Activated T-helper 1 cell treated with Interleukin-2 at 50 U/mL for 16 hours (primary cell): ENCODE results near the gene PTPRG.
A peak's percentile ranks its signal among the peaks of the same experiment; 100 is the strongest.

Experiments used
- DNase-seq: peaks from one replicate; pipeline ENCODE4 v3.0.0-alpha.2; 2020; ENCODE audit warnings: low read depth

The PTPRG gene

GRCh38 chr3:62159056-62159708 lies 597.8 kb downstream of the PTPRG start:
- no peak for DNase-seq

DNA sequence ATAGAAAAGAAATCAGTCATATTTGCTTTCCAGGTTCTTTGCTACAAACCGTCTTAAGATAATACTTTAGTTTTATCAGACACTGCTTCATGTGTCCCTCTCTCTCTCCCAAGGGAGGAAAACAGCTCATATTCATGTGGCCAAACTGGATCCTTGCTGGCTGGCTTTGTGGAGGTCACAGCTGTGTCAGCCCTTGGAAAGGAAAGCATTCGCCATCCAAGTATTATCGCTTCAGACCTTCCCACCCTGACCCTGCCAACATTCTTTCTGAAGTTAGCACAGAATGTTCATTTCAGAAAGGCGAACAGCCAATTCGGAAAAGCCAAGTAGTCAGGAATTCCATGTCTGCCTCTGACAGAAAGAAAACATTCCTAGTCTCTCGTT lies 598.3 kb downstream of the PTPRG start:
- DNase-seq: no peak

GRCh38 chr3:62161371-62161770 lies 600.0 kb downstream of the PTPRG start:
- DNase-seq: no peak

GRCh38 chr3:62164196-62164595 lies 602.8 kb downstream of the PTPRG start:
- DNase-seq: no peak

DNA sequence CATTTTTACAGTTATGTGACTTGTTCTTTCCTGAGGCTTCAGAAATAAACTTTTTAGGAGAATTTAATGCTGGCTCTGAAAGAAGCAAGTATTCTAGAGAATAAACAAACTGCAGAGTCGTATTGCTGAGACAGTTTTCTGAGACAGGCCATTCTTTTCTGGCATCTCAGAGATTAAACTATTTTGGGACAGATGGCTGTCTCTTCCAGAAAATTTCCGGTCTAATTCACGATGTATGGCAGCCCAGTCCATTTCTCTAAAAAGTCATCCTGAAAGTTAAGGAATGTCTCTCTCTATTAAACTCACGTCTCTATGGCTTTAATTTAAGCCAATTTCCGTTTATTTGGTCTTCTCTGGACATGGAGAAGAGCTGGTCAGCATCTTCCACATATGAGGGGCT lies 603.4 kb downstream of the PTPRG start:
- DNase-seq: no peak

GRCh38 chr3:62167566-62168262 lies 606.3 kb downstream of the PTPRG start:
- no peak for DNase-seq

DNA sequence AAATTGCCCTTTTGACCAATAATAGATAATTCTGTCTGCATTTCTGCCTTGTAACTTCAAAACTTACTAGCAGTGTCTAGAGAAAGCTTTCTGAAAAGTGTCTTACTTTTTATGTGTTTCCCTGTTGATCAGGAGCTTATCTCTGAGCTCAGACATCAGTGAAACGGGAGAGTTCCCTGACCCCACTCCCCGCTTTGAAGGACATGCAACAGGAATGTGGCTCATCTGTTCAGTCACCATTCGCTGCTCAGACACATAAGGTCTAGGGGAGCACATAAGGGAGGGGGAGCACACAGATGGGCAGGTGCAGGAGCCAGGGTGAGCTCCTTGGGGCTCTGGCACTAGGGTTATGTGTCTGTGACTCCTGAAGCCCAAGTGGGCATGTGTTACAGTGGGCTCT lies 607.0 kb downstream of the PTPRG start:
- DNase-seq: no peak

GRCh38 chr3:62169906-62170660 lies 608.7 kb downstream of the PTPRG start:
- DNase-seq: no peak

GRCh38 chr3:62171789-62172188 lies 610.4 kb downstream of the PTPRG start:
- DNase-seq: no peak

DNA sequence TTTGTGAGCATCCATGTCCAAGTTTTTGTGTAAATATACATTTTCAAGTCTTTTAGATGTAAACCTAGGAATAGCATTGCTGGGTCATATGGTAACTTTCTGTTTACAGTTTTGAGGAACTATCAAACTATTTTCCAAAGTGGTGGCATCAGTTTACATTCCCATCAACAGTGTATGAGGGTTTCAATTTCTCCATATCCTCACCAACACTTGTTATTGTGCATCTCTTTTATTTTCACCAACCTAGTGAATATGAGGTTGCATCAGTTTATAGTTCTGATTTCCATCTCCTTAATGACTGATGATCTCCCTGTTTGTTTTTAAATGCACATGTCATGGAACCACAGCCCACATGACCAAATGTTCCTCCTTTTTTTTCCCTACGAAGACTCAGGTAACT lies 610.8 kb downstream of the PTPRG start:
- DNase-seq: no peak

DNA sequence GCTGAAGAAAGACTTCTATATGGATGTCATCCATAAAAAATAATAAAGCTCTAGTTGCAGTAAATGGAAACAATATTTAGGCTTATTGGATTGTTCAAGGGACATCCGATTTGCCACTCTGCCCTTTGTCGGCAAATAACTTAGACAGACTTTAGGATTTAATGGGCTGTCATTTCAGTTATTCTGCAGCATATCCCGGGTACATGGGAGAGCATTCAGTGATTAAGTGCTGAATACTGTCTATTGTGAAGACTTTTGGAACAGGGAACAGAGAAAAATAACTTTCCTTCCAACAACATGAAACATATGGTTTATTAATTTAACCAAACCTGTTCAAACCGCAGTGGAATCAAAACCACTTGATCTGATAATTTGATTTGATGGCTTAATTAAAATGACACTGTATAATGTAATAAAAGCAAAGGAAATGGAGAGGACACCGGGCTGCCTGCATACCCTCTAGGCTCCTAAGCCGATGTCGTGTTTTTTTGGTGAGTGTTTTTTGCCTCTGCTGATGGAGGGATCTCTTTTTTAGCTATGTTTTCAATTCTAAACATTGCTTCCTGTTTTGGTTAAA lies 612.7 kb downstream of the PTPRG start:
- no peak for DNase-seq

DNA sequence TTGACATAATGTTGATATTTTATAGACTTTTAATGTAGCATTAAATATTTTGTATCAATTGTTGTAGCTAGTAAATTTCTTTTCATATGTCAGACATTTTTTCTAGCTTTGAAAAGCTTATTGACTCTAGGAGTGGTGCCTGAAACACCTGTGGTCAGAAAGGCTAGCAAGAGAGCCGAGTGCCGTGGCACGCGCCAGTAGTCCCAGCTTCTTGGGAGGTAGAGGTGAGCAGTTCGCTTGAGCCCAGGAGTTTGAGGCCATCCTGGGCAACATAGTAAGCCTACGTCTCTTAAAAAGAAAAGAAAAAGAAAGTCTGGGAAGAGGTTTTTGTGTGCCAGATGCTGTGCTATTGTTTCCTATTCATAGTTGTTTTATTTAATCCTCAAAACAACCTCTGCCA lies 613.8 kb downstream of the PTPRG start:
- DNase-seq: no peak

DNA sequence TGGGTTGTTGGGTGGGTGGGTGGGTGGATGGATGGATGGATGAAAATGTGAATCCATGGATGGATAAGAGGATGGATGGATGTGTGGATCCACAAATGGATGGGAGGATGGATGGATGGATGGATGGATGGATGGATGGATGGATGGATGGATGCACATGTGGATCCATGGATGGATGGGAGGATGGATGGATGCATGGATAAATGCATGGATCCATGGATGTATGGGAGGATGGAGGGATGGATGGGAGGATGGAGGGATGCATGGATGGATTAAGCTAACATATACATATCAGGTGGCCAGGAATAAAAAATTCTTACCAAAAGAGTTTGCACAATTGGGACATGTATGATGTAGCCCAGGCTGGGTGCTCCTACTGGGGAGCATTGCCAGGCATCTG lies 616.7 kb downstream of the PTPRG start:
- DNase-seq: no peak

DNA sequence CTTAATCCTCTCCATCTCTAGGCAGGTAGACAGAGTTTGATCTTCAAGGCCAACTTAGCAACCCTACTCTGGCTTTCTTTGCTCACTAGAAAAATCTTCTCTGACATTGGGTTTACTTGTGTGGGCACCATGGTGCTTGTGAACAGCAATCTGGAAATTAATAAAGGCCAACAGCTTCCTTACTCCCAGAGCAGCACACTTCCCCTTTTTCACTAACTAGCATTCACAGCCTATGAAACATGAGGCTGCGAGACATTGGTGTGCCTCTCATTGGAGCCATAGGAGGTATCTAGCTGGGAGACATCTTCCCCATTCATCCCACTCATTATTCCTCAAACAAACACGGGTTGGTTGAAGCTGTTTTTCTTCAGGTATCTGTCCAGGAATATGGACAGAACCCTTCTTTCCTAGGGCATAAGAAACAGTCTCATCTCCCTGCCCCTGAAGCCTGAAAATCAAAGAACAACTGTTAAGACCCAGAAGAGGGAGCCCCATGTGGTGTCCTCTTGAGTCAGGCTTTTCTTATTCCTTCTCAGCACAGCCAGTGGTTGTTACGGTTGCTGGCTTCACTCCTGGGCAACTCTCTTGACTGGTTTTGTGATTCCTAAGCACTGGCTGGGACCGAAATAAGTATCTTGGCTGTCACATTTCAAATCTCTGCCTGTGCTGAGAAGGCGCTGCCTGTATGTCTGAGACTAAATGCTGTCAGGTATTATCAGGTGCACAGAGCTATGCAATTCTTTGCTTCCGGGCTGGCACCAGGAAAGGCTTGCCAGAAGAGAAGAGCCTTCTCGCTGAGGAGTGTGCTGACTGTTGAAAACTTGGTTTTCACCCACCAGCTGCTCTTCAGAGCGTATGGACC lies 617.6 kb downstream of the PTPRG start:
- DNase-seq: no peak

DNA sequence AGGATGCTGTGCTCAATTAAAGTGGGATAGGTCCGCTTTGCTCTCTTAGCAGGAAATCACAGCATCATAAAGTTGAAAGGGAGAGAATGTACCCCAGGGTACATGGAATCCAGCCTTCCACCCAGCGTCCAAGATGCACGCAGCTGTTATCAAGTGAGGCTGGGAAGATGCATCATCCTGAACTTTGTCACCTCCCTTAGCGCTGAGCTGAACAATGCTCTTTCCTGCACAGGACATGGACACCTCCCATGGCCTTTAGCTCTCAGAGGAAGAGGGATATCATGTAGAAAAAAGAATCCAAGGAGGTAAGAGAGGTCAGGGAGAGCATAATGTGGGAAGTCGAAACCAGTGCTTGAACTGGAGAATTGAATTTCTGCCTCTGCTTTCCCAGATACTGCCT lies 619.1 kb downstream of the PTPRG start:
- DNase-seq: no peak

GRCh38 chr3:62183087-62183486 lies 621.7 kb downstream of the PTPRG start:
- no peak for DNase-seq

- DNase-seq: no peak
Measured at GRCh38 chr3:62183969-62184368, 622.6 kb downstream of the PTPRG start.

DNA sequence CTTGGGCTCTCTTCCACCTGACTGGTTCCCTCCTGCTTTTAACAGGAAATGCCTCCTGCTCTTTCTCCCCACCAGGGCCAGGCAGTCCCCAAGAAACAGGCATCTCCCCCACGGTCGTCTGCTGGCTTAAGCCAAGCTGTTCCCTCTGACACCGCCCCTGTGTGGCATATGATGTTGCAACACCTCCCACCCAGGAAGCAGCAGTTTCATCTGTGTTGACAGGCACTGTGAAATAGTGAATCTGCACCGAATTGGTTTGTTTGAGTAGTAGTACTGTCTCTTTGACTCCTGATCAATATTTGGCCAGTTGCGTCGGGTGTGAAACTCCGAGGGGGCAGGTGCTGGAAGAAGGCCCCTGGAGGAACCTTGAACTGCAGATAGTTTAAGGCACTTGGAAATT lies 623.2 kb downstream of the PTPRG start:
- no peak for DNase-seq

DNA sequence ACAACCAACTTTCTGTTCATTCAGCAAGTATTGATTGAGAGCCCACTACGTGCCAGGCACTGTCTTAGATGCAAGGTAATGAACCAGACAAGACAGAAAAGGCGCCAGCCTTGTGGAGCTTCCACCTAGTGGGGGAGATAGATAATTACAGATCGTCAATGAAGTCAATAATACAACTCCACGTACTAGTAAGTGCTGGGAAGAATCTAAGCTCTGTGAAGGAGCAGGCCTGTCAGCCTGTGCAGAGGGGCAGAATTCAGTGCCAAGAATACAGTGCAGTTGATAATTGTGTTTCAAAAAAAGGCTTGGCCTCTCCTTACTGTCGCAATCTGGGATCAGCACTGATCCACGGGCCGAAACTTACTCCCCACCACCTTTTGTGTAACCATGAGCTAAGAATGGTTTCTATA lies 625.7 kb downstream of the PTPRG start:
- DNase-seq: no peak

DNA sequence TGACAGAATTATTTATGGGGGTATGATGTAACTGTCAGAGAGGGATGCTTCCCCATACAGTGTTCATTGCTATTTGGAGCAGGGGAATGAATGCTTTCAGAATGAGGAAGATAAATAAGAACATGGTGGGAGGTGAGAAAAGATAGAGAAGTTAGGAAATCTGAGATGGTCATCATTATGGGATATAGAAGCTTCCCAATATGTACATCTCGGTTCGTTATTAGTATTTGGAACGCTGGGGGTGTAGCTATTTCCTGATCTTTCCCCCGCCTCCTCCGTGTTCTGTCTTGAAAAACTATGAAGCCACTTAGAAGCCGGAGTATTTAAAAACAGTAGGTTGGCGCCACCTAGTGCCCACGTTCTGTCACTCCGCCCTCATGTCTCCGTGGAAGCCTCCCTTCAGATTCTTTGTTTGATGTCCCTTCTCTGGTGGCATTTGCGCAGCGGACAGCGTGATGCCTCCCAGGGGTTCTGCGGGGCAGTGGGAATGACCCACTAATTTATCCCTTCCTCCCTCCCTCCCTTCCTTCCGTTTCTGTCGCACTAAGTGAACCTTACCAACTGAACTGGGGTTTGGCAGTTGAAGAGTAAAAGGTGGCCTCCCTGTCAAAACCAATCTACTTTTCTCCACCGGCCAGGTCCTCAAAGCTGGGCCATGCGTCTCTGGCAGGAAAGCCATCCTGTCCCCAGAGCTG lies 627.5 kb downstream of the PTPRG start:
- DNase-seq: peak; percentile 22

GRCh38 chr3:62189376-62189698 lies 628.0 kb downstream of the PTPRG start:
- DNase-seq: no peak

GRCh38 chr3:62192891-62193290 lies 631.5 kb downstream of the PTPRG start:
- DNase-seq: no peak
